Measurements from ENCODE around the gene EZH2.

The EZH2 gene

GRCh38 chr7:148813890-148814289 lies 70.2 kb downstream of the EZH2 start:
- H3K9me3 ChIP-seq (ENCODE audit: control insufficient read depth, insufficient read depth, low read length), result no peaks in the 10 kb centered on the region
- H3K36me3 ChIP-seq (ENCODE audit: control insufficient read depth, insufficient read depth, low read length), result peaks cover 12% of the 10 kb centered on the region; the same call in 1 of the 2 replicates
- H3K27me3 ChIP-seq (ENCODE audit: control insufficient read depth, insufficient read depth, low read length), result no peaks in the 10 kb centered on the region
- WGBS (ENCODE audit: insufficient coverage, insufficient read length), result no CpG with 5 or more reads among the region's 9 CpGs
- no peak overlapping the region for H3K27ac ChIP-seq (ENCODE audit: low read length)
- no peaks in the 10 kb centered on the region for H3K4me1 ChIP-seq (ENCODE audit: control insufficient read depth, insufficient read depth, low read length)
- no peak for DNase-seq (ENCODE audit: low read depth, low spot score)
- H3K4me3 ChIP-seq (ENCODE audit: low read length), result no peak overlapping the region

- Histone ChIP-seq H3K9me3 (ENCODE audit: control insufficient read depth, insufficient read depth, low read length) (no peaks in the 10 kb centered on the region), H3K4me3 (ENCODE audit: low read length) (no peak overlapping the region), H3K27ac (ENCODE audit: low read length) (no peak overlapping the region), H3K4me1 (ENCODE audit: control insufficient read depth, insufficient read depth, low read length) (no peaks in the 10 kb centered on the region), H3K36me3 (ENCODE audit: control insufficient read depth, insufficient read depth, low read length) (peaks cover 10% of the 10 kb centered on the region; the same call in 1 of the 2 replicates), H3K27me3 (ENCODE audit: control insufficient read depth, insufficient read depth, low read length) (no peaks in the 10 kb centered on the region)
- DNase-seq (ENCODE audit: low read depth, low spot score), result no peak
- 100% methylated on average over 1 of the region's 4 CpGs for WGBS (ENCODE audit: insufficient coverage, insufficient read length)
These were observed 72.2 kb downstream of the EZH2 start for GRCh38 chr7:148811892-148812291.

- no peak for DNase-seq (ENCODE audit: low read depth, low spot score)
- no peaks in the 10 kb centered on the region for H3K9me3 ChIP-seq (ENCODE audit: control insufficient read depth, insufficient read depth, low read length)
- no peaks in the 10 kb centered on the region for H3K4me1 ChIP-seq (ENCODE audit: control insufficient read depth, insufficient read depth, low read length)
- H3K27ac ChIP-seq (ENCODE audit: low read length), result no peak overlapping the region
- H3K27me3 ChIP-seq (ENCODE audit: control insufficient read depth, insufficient read depth, low read length), result no peaks in the 10 kb centered on the region
- peaks cover 14% of the 10 kb centered on the region; the same call in 1 of the 2 replicates for H3K36me3 ChIP-seq (ENCODE audit: control insufficient read depth, insufficient read depth, low read length)
- no peak overlapping the region for H3K4me3 ChIP-seq (ENCODE audit: low read length)
- WGBS (ENCODE audit: insufficient coverage, insufficient read length), result no CpG with 5 or more reads among the region's 4 CpGs
These were observed 74.2 kb downstream of the EZH2 start for GRCh38 chr7:148809856-148810255.

- H3K4me3 ChIP-seq (ENCODE audit: low read length), result no peak overlapping the region
- no peaks in the 10 kb centered on the region for H3K9me3 ChIP-seq (ENCODE audit: control insufficient read depth, insufficient read depth, low read length)
- no CpG with 5 or more reads among the region's 4 CpGs for WGBS (ENCODE audit: insufficient coverage, insufficient read length)
- no peak overlapping the region for H3K27ac ChIP-seq (ENCODE audit: low read length)
- no peak for DNase-seq (ENCODE audit: low read depth, low spot score)
- H3K36me3 ChIP-seq (ENCODE audit: control insufficient read depth, insufficient read depth, low read length), result peaks cover 8% of the 10 kb centered on the region; the same call in 1 of the 2 replicates
- no peaks in the 10 kb centered on the region for H3K27me3 ChIP-seq (ENCODE audit: control insufficient read depth, insufficient read depth, low read length)
- H3K4me1 ChIP-seq (ENCODE audit: control insufficient read depth, insufficient read depth, low read length), result no peaks in the 10 kb centered on the region
These were observed 76.7 kb downstream of the EZH2 start for GRCh38 chr7:148807436-148807835.

- Histone ChIP-seq H3K27me3 (ENCODE audit: control insufficient read depth, insufficient read depth, low read length) (no peaks in the 10 kb centered on the region), H3K4me3 (ENCODE audit: low read length) (no peak overlapping the region), H3K36me3 (ENCODE audit: control insufficient read depth, insufficient read depth, low read length) (peaks cover 11% of the 10 kb centered on the region; the same call in 1 of the 2 replicates), H3K27ac (ENCODE audit: low read length) (no peak overlapping the region), H3K4me1 (ENCODE audit: control insufficient read depth, insufficient read depth, low read length) (no peaks in the 10 kb centered on the region), H3K9me3 (ENCODE audit: control insufficient read depth, insufficient read depth, low read length) (no peaks in the 10 kb centered on the region)
- no CpG with 5 or more reads among the region's 7 CpGs for WGBS (ENCODE audit: insufficient coverage, insufficient read length)
- DNase-seq (ENCODE audit: low read depth, low spot score), result no peak
These were observed 77.9 kb downstream of the EZH2 start for GRCh38 chr7:148806187-148806586.

GRCh38 chr7:148804343-148805235 lies 79.5 kb downstream of the EZH2 start:
- no CpG with 5 or more reads among the region's 10 CpGs for WGBS (ENCODE audit: insufficient coverage, insufficient read length)
- no peak for DNase-seq (ENCODE audit: low read depth, low spot score)
- Histone ChIP-seq H3K9me3 (ENCODE audit: control insufficient read depth, insufficient read depth, low read length) (no peaks in the 10 kb centered on the region), H3K4me3 (ENCODE audit: low read length) (no peak overlapping the region), H3K36me3 (ENCODE audit: control insufficient read depth, insufficient read depth, low read length) (peaks cover 15% of the 10 kb centered on the region; the same call in 1 of the 2 replicates), H3K27ac (ENCODE audit: low read length) (no peak overlapping the region), H3K4me1 (ENCODE audit: control insufficient read depth, insufficient read depth, low read length) (peaks cover 3% of the 10 kb centered on the region), H3K27me3 (ENCODE audit: control insufficient read depth, insufficient read depth, low read length) (no peaks in the 10 kb centered on the region)

GRCh38 chr7:148803094-148803493 lies 81.0 kb downstream of the EZH2 start:
- no peak overlapping the region for H3K27ac ChIP-seq (ENCODE audit: low read length)
- H3K27me3 ChIP-seq (ENCODE audit: control insufficient read depth, insufficient read depth, low read length), result no peaks in the 10 kb centered on the region
- no CpG with 5 or more reads among the region's 5 CpGs for WGBS (ENCODE audit: insufficient coverage, insufficient read length)
- H3K9me3 ChIP-seq (ENCODE audit: control insufficient read depth, insufficient read depth, low read length), result no peaks in the 10 kb centered on the region
- no peak overlapping the region for H3K4me3 ChIP-seq (ENCODE audit: low read length)
- peaks cover 19% of the 10 kb centered on the region; the same call in 1 of the 2 replicates for H3K36me3 ChIP-seq (ENCODE audit: control insufficient read depth, insufficient read depth, low read length)
- DNase-seq (ENCODE audit: low read depth, low spot score), result no peak
- peaks cover 6% of the 10 kb centered on the region for H3K4me1 ChIP-seq (ENCODE audit: control insufficient read depth, insufficient read depth, low read length)

- H3K9me3 ChIP-seq (ENCODE audit: control insufficient read depth, insufficient read depth, low read length), result no peaks in the 10 kb centered on the region
- H3K4me1 ChIP-seq (ENCODE audit: control insufficient read depth, insufficient read depth, low read length), result peaks cover 6% of the 10 kb centered on the region
- H3K4me3 ChIP-seq (ENCODE audit: low read length), result no peak overlapping the region
- no peak overlapping the region for H3K27ac ChIP-seq (ENCODE audit: low read length)
- H3K36me3 ChIP-seq (ENCODE audit: control insufficient read depth, insufficient read depth, low read length), result peaks cover 19% of the 10 kb centered on the region; the same call in 1 of the 2 replicates
- DNase-seq (ENCODE audit: low read depth, low spot score), result no peak
- no peaks in the 10 kb centered on the region for H3K27me3 ChIP-seq (ENCODE audit: control insufficient read depth, insufficient read depth, low read length)
- no CpG with 5 or more reads among the region's 10 CpGs for WGBS (ENCODE audit: insufficient coverage, insufficient read length)
These were observed 82.0 kb downstream of the EZH2 start for GRCh38 chr7:148802101-148802493.

- DNase-seq (ENCODE audit: low read depth, low spot score), result no peak
- no peak overlapping the region for H3K27ac ChIP-seq (ENCODE audit: low read length)
- 100% methylated on average over 1 of the region's 13 CpGs for whole genome bisulfite sequencing (ENCODE audit: insufficient coverage, insufficient read length)
- H3K4me1 ChIP-seq (ENCODE audit: control insufficient read depth, insufficient read depth, low read length), result peaks cover 8% of the 10 kb centered on the region
- H3K27me3 ChIP-seq (ENCODE audit: control insufficient read depth, insufficient read depth, low read length), result no peaks in the 10 kb centered on the region
- no peaks in the 10 kb centered on the region for H3K9me3 ChIP-seq (ENCODE audit: control insufficient read depth, insufficient read depth, low read length)
- peaks cover 17% of the 10 kb centered on the region for H3K36me3 ChIP-seq (ENCODE audit: control insufficient read depth, insufficient read depth, low read length)
- no peak overlapping the region for H3K4me3 ChIP-seq (ENCODE audit: low read length)
These were observed 83.4 kb downstream of the EZH2 start for GRCh38 chr7:148800677-148801076.

- H3K27me3 ChIP-seq (ENCODE audit: control insufficient read depth, insufficient read depth, low read length), result no peaks in the 10 kb centered on the region
- peak; percentile 31 for DNase-seq (ENCODE audit: low read depth, low spot score)
- H3K4me3 ChIP-seq (ENCODE audit: low read length), result no peak overlapping the region
- H3K9me3 ChIP-seq (ENCODE audit: control insufficient read depth, insufficient read depth, low read length), result no peaks in the 10 kb centered on the region
- H3K4me1 ChIP-seq (ENCODE audit: control insufficient read depth, insufficient read depth, low read length), result peaks cover 8% of the 10 kb centered on the region
- no CpG with 5 or more reads among the region's 10 CpGs for WGBS (ENCODE audit: insufficient coverage, insufficient read length)
- H3K36me3 ChIP-seq (ENCODE audit: control insufficient read depth, insufficient read depth, low read length), result peaks cover 17% of the 10 kb centered on the region
- H3K27ac ChIP-seq (ENCODE audit: low read length), result no peak overlapping the region
These were observed 84.1 kb downstream of the EZH2 start for GRCh38 chr7:148799893-148800555.

Measured in iPS DF 6.9 (cell line).